Fibroblast of villous mesenchyme (primary cell): ENCODE measurements around the gene CAMK1G. TPM values are rescaled to one million over a fixed set of nuclear protein-coding genes. Genes with fewer than 3 reads are reported as not detected.

Source experiments
- DNase-seq: peaks from one replicate; pipeline ENCODE4 v3.0.0-alpha.2; 2010; ENCODE audit warnings: low read depth
- H3K4me3 ChIP-seq: 2 replicates; pipeline ENCODE4 v1.5.1; 2011; ENCODE audit warnings: low read depth, mild to moderate bottlenecking, low read length
- total RNA-seq: library from RNA; depleted of rRNA; stranded (reverse); fragments of >200 nt; gene quantifications from 2 replicates; pipeline ENCODE4 v1.2.3, GENCODE V29; 2012
- TF ChIP-seq, protein P1 (sequence below): IDR thresholded peaks from 2 replicates; pipeline ENCODE4 v1.5.1; 2012; ENCODE audit warnings: low read depth, mild to moderate bottlenecking, low read length; ENCODE audit not compliant: insufficient read depth

CAMK1G gene
- total RNA-seq, 1 donor = 9.1 TPM

DNA sequence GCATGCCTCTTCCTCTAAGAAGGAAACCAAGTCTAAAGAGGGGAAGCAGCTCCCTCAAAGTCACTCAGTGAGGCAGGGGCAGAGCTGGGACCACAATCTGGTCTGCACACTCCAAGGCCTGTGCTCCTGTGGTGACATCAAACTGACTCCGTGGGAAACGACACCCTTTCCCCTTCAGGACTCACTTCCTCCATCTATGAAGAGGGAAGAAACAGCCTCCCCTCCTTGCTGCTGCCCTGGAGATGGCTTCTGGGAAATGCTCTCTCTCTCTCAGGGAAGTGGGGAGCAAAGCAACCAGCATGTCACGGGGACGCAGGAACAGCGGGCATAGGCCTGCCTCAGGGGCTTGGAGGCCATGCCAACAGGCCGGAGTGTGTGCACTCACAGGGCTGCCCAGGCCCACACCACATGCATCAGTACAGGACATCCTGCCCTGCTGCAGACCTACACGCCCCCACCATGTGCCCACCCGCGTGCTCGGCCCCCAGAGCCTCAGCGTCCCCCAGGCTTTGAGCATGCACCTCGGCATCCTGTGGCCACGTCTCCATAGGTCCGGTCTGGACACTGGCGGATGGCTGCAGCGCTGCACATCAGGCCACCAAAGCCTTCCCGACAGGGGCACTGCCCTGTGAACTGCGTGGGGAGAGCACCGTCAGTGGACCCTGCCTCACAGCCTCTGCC, 43.0 kb downstream of the CAMK1G start:
- no peak overlapping the region for H3K4me3 ChIP-seq
- TF ChIP-seq, protein P1, sequence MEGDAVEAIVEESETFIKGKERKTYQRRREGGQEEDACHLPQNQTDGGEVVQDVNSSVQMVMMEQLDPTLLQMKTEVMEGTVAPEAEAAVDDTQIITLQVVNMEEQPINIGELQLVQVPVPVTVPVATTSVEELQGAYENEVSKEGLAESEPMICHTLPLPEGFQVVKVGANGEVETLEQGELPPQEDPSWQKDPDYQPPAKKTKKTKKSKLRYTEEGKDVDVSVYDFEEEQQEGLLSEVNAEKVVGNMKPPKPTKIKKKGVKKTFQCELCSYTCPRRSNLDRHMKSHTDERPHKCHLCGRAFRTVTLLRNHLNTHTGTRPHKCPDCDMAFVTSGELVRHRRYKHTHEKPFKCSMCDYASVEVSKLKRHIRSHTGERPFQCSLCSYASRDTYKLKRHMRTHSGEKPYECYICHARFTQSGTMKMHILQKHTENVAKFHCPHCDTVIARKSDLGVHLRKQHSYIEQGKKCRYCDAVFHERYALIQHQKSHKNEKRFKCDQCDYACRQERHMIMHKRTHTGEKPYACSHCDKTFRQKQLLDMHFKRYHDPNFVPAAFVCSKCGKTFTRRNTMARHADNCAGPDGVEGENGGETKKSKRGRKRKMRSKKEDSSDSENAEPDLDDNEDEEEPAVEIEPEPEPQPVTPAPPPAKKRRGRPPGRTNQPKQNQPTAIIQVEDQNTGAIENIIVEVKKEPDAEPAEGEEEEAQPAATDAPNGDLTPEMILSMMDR = no peak
- no peak for DNase-seq

- TF ChIP-seq, protein P1 = no peak
- no peak overlapping the region for H3K4me3 ChIP-seq
- DNase-seq = no peak
These were observed 43.7 kb downstream of the CAMK1G start for GRCh38 chr1:209627027-209627731.

GRCh38 chr1:209627732-209628196, 44.2 kb downstream of the CAMK1G start:
- TF ChIP-seq, protein P1 = peak; percentile 98
- no peak overlapping the region for H3K4me3 ChIP-seq
- DNase-seq = peak; percentile 69

DNA sequence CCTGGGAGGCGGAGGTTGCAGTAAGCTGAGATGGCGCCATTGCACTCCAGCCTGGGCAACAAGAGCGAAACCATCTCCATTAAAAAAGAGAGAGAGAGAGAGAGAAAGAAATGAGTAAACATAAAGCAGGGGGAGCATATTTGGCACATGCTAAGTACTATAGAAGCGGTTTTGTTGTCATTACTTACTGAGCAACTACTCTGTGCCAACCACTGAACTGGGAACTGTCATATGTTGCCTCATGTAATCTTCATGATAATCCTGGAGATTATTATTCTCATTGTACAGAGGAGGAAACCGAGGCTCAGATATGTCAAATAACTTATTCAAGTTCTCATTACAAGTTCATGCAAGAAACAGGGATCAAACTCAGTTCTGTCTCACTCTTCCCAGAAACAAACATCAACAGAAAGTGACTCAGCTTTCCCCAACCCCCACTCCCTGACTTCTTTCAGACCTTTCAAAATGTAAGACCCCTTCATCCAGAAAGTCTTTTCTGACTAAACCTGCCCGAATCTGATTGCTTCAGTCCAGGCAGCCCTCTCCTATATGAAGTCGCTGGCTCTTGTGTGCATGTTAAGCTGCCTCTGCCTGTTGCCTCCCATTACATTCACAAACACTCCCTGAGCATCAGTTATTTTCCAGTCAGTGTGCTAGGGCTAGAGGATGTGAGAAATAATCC, 45.2 kb downstream of the CAMK1G start:
- H3K4me3 ChIP-seq = no peak overlapping the region
- peak; percentile 3 for DNase-seq
- TF ChIP-seq, protein P1 = no peak

- TF ChIP-seq, protein P1 = no peak
- H3K4me3 ChIP-seq = no peak overlapping the region
- DNase-seq = no peak
These were observed 46.3 kb downstream of the CAMK1G start for GRCh38 chr1:209629621-209630382.
